Raji (cell line): Measurements from ENCODE around the gene MEGF11.

Experiments used
- POLR2A ChIP-seq: IDR thresholded peaks from 2 replicates; pipeline ENCODE4 v1.6.1; 2011; ENCODE audit warnings: low read depth, low read length, control low read depth; ENCODE audit not compliant: insufficient read depth

Gene MEGF11

DNA sequence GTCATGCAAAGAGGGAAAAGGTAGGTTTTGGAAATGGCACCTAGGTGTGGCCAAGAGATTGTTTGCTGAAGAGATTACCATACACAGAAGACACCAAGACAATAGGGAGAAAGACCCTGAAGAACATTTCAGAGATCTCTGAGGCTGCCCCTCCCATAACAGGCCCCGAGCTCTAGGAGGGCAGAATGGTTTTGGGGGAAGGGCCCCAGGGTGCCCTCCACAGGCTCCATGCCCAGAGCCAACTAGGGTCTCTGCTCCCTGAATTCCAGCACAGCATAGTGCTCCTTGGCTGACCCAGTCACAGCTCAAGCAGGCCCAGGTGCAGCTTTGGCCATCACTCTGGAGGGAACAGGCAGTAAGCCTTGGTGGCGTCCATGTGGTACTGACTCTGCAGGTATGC, 220.4 kb downstream of the MEGF11 start:
- TF ChIP-seq POLR2A = no peak

GRCh38 chr15:66032006-66032405, 221.5 kb downstream of the MEGF11 start:
- TF ChIP-seq POLR2A = no peak

- no peak for TF ChIP-seq POLR2A
Observed at GRCh38 chr15:66030650-66031049, 222.9 kb downstream of the MEGF11 start.

- TF ChIP-seq POLR2A = no peak
Observed at GRCh38 chr15:66029650-66030049, 223.9 kb downstream of the MEGF11 start.

DNA sequence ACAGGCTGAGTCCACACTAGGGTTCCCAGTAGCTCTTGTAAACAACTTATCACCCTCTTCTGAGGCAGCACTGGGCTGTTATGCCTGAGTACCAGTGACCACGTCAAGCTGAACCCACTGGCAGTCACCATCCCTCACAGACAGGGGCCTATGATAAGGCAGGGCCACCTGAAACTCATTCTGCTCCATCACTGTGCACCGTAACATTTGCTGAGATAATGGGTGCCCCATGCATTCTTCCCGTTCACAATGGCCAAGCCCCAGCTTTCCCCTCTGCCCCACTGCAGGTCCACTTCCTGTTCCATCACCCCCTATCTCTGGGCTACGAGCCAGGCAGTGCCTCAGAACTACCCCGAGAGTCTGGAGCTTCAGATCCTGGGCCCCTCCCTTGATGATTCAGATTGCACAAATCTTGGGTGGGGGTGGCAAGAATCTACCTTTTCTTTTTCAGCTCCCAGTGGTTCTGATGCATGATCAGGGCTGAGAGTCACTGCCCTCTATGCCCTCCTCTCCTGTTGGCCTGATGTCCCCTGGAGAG, 226.2 kb downstream of the MEGF11 start:
- no peak for TF ChIP-seq POLR2A

DNA sequence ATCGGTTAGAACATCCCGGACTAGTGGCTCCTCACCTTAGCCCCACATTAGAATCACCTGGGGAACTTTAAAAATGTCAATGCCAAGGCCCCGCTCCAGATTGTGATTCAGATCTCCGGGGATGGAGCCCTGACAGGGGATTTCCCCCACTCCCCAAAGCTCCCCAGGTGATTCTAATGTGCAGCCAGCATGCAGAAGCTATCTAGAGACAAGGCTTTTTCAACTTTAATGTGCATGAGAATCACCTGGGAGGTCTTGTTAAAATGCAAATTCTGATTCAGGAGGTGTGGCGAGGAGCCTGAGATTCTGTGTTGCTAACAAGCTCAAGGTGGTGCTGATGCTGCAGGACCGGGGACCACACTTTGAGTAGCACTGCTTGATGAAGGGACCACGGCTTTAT, 227.6 kb downstream of the MEGF11 start:
- no peak for TF ChIP-seq POLR2A

- TF ChIP-seq POLR2A = no peak
Observed at GRCh38 chr15:66025015-66025452, 228.5 kb downstream of the MEGF11 start.

GRCh38 chr15:66024116-66024515, 229.4 kb downstream of the MEGF11 start:
- no peak for TF ChIP-seq POLR2A

GRCh38 chr15:66023311-66023972, 230.1 kb downstream of the MEGF11 start:
- TF ChIP-seq POLR2A = no peak

DNA sequence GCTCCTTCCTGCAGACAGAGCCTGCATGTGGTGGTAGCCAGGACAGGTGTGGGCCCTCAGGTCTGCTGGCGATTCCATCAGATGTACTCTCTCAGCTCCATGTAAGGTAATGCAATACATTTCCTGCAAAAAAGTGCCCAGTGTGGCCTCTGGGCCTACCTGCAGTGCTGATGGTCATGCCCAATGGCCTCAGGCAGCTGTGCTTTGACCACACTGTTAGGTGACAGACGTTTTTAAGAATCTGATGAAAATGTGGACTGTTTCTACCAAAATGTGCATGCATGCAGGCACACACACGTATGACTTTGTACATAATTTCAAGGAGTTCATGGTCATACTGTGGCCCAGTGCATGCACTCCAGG, 231.4 kb downstream of the MEGF11 start:
- no peak for TF ChIP-seq POLR2A

GRCh38 chr15:66021496-66022162, 231.9 kb downstream of the MEGF11 start:
- TF ChIP-seq POLR2A = no peak

DNA sequence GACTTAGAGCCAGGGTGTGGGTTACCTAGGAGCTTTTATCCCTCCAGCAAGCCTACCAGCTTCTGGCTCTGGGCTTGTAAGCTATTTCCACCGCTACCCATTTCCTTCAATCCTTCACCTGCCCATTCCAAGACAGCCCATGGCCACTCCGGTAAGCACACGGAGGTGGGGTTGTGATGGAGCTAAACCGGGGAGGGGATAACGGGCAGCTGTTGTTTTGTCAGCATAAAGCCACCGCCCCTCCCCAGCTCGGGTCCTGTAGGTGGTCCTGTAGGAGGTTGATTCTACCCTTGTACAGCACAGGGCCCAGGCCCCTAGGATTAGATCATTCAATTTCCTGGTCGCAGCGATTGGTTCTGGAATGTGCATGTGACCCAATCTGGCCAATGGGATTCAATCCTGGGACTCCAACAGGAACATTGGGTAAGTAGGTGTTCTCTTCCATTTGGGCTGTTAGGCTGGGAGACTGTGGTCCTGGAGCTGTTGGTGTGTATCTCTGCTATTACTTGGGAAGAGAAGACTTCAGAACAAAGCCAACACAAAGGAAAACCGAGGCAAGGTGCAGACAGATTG, 233.6 kb downstream of the MEGF11 start:
- TF ChIP-seq POLR2A = no peak

DNA sequence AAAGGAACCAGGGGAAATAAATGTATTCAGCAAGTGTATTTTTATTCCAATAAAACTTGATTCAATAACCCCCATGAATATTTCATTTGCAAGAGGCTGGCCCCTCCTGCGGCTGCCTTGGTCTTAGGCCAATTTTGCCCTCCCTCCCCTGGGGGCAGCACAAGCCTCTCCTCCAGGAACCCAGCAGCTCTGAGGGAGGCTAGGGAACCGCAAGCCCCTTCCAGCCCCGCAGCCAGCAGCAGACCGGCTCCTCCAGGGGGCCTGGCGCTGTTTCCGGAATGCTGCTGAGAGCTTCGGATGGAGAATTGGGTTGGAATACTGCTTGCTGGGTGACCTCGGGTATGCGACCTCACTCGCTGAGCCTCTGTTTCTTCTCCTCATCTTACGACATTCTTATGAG, 234.2 kb downstream of the MEGF11 start:
- TF ChIP-seq POLR2A = no peak

- TF ChIP-seq POLR2A = no peak
Observed at GRCh38 chr15:66018488-66018797, 235.1 kb downstream of the MEGF11 start.

DNA sequence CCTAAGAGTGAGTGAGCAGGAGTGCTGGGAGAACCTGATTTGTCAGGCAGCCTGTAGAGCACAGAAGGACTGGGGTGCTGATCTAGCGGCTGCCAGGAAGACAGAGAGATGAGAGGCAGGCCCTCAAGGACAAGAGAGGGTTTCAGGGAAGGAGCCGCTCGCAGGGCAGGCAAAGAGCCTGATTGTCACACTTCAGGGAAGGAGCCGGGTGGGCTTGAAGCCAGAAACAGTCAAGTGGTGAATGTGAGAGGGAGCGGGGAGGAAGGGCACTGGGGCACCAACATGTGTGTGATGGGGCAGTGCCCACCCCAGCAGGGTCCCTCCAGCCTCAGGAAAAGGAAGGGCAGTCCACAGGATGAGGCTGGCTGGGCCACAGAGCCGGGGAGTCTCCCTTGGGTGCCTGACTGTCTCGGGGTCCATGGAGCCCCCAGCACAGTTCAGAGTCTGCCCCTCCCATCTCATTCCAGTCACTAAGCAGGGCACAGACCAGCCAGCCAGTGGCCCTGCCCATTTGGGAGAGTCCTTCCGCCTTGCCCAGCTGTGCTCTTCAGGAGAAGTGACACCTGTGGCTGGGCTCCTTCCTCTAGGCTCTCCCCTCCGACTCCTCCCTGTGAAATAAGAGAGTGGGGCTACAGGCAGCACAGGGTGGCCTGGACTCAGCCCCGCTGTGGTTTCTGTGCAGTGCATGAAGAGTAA, 235.6 kb downstream of the MEGF11 start:
- TF ChIP-seq POLR2A = no peak

- no peak for TF ChIP-seq POLR2A
Observed at GRCh38 chr15:66017000-66017399, 236.6 kb downstream of the MEGF11 start.
